K562 (cell line): ENCODE data around the gene MGAT1. TPM values are rescaled to one million over a fixed set of nuclear protein-coding genes. Genes with fewer than 3 reads are reported as not detected.
A peak's percentile ranks its signal among the peaks of the same experiment; 100 is the strongest.

Source experiments
- CREBBP ChIP-seq: IDR thresholded peaks from one replicate; pipeline ENCODE4 v1.6.1; 2012; ENCODE audit warnings: low read depth, mild to moderate bottlenecking, control low read depth, inconsistent platforms, low read length
- GABPA ChIP-seq: fragments of 200-800 bp; sonication (Bioruptor generic); conservative IDR thresholded peaks from 2 replicates; pipeline ENCODE4 v1.6.1; 2016; ENCODE audit warnings: low read depth, missing genetic modification characterization, missing compliant biosample characterization
- MTA2 ChIP-seq: fragments of 450-650 bp; IDR thresholded peaks from 2 replicates; pipeline ENCODE4 v1.6.1; 2016; ENCODE audit warnings: low read depth
- MXI1 ChIP-seq: IDR thresholded peaks from 2 replicates; pipeline ENCODE4 v1.6.1; 2011; ENCODE audit warnings: low read depth, mild to moderate bottlenecking, improper control_type of control experiment, low read length
- U2AF2 ChIP-seq: fragments of 200-400 bp; formaldehyde crosslinking; optimal IDR thresholded peaks from 2 replicates; pipeline ENCODE3; 2017; ENCODE audit warnings: low read depth, mild to moderate bottlenecking, low read length
- ZFP91 ChIP-seq: sonication (generic); formaldehyde crosslinking; IDR thresholded peaks from 2 replicates; pipeline ENCODE4 v1.8.0; 2022; ENCODE audit warnings: mild to moderate bottlenecking, missing genetic modification reagents
- ZHX1 ChIP-seq: fragments of 150-350 bp; conservative IDR thresholded peaks from 2 replicates; pipeline ENCODE4 v1.6.1; 2014; ENCODE audit warnings: low read length
- ZKSCAN3 ChIP-seq: fragments of 250-450 bp; sonication (Bioruptor Pico); IDR thresholded peaks from 2 replicates; pipeline ENCODE4 v1.4.0; 2020
- ZNF124 ChIP-seq: sonication (generic); formaldehyde crosslinking; IDR thresholded peaks from 2 replicates; pipeline ENCODE4 v1.8.1; 2022; ENCODE audit warnings: missing genetic modification reagents
- ZNF133 ChIP-seq: fragments of 250-450 bp; sonication (Bioruptor Pico); IDR thresholded peaks from 2 replicates; pipeline ENCODE4 v1.4.0; 2020; ENCODE audit warnings: mild to moderate bottlenecking
- polyA plus RNA-seq, 8 experiments: library from polyadenylated mRNA; depleted of rRNA in 4 of 8; stranded (reverse) in 5 of 8; unstranded in 3 of 8; fragments of >200 nt; fragmentation: Nextera tagmentation in 2 of 8; fragmentation: Illumina TruSeq in 1 of 8; extraction: Ambion mirVana in 2 of 8; extraction: Trizol in 1 of 8; gene quantifications; 2 replicates each; pipeline versions ENCODE4 v1.2.1 to v1.2.3, GENCODE V29; 2011 to 2014; ENCODE audit warnings: inconsistent platforms in 1 of 8, missing spikeins in 1 of 8
- total RNA-seq, 7 experiments: library from RNA; depleted of rRNA in 6 of 7; stranded (reverse); fragments of >200 nt in 6 of 7; fragmentation: Illumina TruSeq in 2 of 7; extraction: Trizol in 2 of 7; gene quantifications; 2 replicates each; pipeline versions ENCODE4 v1.2.1 to v1.2.3, GENCODE V29; 2011 to 2021; ENCODE audit warnings: low replicate concordance in 1 of 7
- TF ChIP-seq, protein P1 (sequence below): fragments of 200-800 bp; sonication (Bioruptor generic); IDR thresholded peaks from 2 replicates; pipeline ENCODE4 v1.6.1; 2017; ENCODE audit warnings: missing genetic modification characterization, missing compliant biosample characterization
- TF ChIP-seq, protein P2 (sequence below): fragments of 450-650 bp; IDR thresholded peaks from 2 replicates; pipeline ENCODE4 v1.6.1; 2017; ENCODE audit warnings: antibody characterized with exemption
- TF ChIP-seq, protein P3 (sequence below): fragments of 450-650 bp; formaldehyde crosslinking; IDR thresholded peaks from 2 replicates; pipeline ENCODE4 v1.4.0; 2020; ENCODE audit warnings: mild to moderate bottlenecking, mixed read lengths
- TF ChIP-seq, protein P4 (sequence below): fragments of 150-350 bp; IDR thresholded peaks from 2 replicates; pipeline ENCODE4 v1.6.1; 2014; ENCODE audit warnings: low read depth, mild to moderate bottlenecking, low read length, borderline replicate concordance

Gene MGAT1
- total and polyA plus RNA-seq, 9 of the 15 experiments (the other 6 are each of a cell fraction or from before 2014, with no cell fraction given), result 3.9 to 82.7 (median 44.5) TPM

- TF ChIP-seq, protein P1, sequence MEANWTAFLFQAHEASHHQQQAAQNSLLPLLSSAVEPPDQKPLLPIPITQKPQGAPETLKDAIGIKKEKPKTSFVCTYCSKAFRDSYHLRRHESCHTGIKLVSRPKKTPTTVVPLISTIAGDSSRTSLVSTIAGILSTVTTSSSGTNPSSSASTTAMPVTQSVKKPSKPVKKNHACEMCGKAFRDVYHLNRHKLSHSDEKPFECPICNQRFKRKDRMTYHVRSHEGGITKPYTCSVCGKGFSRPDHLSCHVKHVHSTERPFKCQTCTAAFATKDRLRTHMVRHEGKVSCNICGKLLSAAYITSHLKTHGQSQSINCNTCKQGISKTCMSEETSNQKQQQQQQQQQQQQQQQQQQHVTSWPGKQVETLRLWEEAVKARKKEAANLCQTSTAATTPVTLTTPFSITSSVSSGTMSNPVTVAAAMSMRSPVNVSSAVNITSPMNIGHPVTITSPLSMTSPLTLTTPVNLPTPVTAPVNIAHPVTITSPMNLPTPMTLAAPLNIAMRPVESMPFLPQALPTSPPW, result peak; percentile 98
- no peak for TF ChIP-seq ZHX1
- no peak for TF ChIP-seq ZKSCAN3 (CRISPR knock-in tag)
- TF ChIP-seq CREBBP, result no peak
- TF ChIP-seq GABPA (tag), result peak; percentile 99
- TF ChIP-seq MTA2, result no peak
- TF ChIP-seq ZNF124, result no peak
- TF ChIP-seq, protein P2, sequence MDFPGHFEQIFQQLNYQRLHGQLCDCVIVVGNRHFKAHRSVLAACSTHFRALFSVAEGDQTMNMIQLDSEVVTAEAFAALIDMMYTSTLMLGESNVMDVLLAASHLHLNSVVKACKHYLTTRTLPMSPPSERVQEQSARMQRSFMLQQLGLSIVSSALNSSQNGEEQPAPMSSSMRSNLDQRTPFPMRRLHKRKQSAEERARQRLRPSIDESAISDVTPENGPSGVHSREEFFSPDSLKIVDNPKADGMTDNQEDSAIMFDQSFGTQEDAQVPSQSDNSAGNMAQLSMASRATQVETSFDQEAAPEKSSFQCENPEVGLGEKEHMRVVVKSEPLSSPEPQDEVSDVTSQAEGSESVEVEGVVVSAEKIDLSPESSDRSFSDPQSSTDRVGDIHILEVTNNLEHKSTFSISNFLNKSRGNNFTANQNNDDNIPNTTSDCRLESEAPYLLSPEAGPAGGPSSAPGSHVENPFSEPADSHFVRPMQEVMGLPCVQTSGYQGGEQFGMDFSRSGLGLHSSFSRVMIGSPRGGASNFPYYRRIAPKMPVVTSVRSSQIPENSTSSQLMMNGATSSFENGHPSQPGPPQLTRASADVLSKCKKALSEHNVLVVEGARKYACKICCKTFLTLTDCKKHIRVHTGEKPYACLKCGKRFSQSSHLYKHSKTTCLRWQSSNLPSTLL, result no peak
- TF ChIP-seq ZFP91, result no peak
- TF ChIP-seq, protein P3, sequence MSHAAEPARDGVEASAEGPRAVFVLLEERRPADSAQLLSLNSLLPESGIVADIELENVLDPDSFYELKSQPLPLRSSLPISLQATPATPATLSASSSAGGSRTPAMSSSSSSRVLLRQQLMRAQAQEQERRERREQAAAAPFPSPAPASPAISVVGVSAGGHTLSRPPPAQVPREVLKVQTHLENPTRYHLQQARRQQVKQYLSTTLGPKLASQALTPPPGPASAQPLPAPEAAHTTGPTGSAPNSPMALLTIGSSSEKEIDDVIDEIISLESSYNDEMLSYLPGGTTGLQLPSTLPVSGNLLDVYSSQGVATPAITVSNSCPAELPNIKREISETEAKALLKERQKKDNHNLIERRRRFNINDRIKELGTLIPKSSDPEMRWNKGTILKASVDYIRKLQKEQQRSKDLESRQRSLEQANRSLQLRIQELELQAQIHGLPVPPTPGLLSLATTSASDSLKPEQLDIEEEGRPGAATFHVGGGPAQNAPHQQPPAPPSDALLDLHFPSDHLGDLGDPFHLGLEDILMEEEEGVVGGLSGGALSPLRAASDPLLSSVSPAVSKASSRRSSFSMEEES (CRISPR knock-in tag), result no peak
- no peak for TF ChIP-seq ZNF133 (CRISPR knock-in tag)
- TF ChIP-seq U2AF2, result no peak
- TF ChIP-seq, protein P4, sequence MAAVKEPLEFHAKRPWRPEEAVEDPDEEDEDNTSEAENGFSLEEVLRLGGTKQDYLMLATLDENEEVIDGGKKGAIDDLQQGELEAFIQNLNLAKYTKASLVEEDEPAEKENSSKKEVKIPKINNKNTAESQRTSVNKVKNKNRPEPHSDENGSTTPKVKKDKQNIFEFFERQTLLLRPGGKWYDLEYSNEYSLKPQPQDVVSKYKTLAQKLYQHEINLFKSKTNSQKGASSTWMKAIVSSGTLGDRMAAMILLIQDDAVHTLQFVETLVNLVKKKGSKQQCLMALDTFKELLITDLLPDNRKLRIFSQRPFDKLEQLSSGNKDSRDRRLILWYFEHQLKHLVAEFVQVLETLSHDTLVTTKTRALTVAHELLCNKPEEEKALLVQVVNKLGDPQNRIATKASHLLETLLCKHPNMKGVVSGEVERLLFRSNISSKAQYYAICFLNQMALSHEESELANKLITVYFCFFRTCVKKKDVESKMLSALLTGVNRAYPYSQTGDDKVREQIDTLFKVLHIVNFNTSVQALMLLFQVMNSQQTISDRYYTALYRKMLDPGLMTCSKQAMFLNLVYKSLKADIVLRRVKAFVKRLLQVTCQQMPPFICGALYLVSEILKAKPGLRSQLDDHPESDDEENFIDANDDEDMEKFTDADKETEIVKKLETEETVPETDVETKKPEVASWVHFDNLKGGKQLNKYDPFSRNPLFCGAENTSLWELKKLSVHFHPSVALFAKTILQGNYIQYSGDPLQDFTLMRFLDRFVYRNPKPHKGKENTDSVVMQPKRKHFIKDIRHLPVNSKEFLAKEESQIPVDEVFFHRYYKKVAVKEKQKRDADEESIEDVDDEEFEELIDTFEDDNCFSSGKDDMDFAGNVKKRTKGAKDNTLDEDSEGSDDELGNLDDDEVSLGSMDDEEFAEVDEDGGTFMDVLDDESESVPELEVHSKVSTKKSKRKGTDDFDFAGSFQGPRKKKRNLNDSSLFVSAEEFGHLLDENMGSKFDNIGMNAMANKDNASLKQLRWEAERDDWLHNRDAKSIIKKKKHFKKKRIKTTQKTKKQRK, result no peak
- peak; percentile 47 for TF ChIP-seq MXI1
Measured at GRCh38 chr5:180810210-180810958, 7.8 kb upstream of the MGAT1 start (continued).
